GM21825 (cell line): ENCODE results near the gene METTL2B.
"Not testable (repeated sequence)": the region's sequence is repeated elsewhere in the genome, so short reads cannot be mapped to it uniquely, and the experiment has no call there.

Experiments used
- ATAC-seq: cut with Tn5 transposase; IDR thresholded peaks from one replicate; pipeline ENCODE4 v1.9.1; 2021; ENCODE audit warnings: mild to moderate bottlenecking, moderate library complexity; ENCODE audit not compliant: unreplicated experiment

METTL2B gene

GRCh38 chr7:128523226-128523931, 46.8 kb downstream of the METTL2B start:
- ATAC-seq: not testable (repeated sequence)

GRCh38 chr7:128523932-128524524, 47.5 kb downstream of the METTL2B start:
- not testable (repeated sequence) for ATAC-seq

- not testable (repeated sequence) for ATAC-seq
These were observed 49.0 kb downstream of the METTL2B start for GRCh38 chr7:128525584-128525983.

- ATAC-seq: not testable (repeated sequence)
These were observed 49.5 kb downstream of the METTL2B start for GRCh38 chr7:128526062-128526466.

GRCh38 chr7:128529191-128529590, 52.6 kb downstream of the METTL2B start:
- not testable (repeated sequence) for ATAC-seq

- ATAC-seq: peak; percentile 18
These were observed 53.7 kb downstream of the METTL2B start for GRCh38 chr7:128530121-128530854.

- no peak for ATAC-seq
These were observed 54.2 kb downstream of the METTL2B start for GRCh38 chr7:128530855-128531104.

- ATAC-seq: peak; percentile 66
These were observed 54.8 kb downstream of the METTL2B start for GRCh38 chr7:128531105-128531954.

- peak; percentile 1 for ATAC-seq
These were observed 55.5 kb downstream of the METTL2B start for GRCh38 chr7:128531955-128532478.

- ATAC-seq: not testable (repeated sequence)
These were observed 56.4 kb downstream of the METTL2B start for GRCh38 chr7:128532956-128533355.

- ATAC-seq: not testable (repeated sequence)
These were observed 60.9 kb downstream of the METTL2B start for GRCh38 chr7:128537410-128537809.

GRCh38 chr7:128542530-128542929, 66.0 kb downstream of the METTL2B start:
- ATAC-seq: not testable (repeated sequence)

- not testable (repeated sequence) for ATAC-seq
These were observed 66.8 kb downstream of the METTL2B start for GRCh38 chr7:128543300-128543699.

- ATAC-seq: not testable (repeated sequence)
These were observed 69.8 kb downstream of the METTL2B start for GRCh38 chr7:128546319-128546851.

- no peak for ATAC-seq
These were observed 74.4 kb downstream of the METTL2B start for GRCh38 chr7:128550920-128551319.

GRCh38 chr7:128554394-128554793, 77.8 kb downstream of the METTL2B start:
- not testable (repeated sequence) for ATAC-seq
